Esophagus (tissue), 2 donors: ENCODE data around the gene RANBP3. TPM values are rescaled to one million over a fixed set of nuclear protein-coding genes. Genes with fewer than 3 reads are reported as not detected.
"Not testable (repeated sequence)": the region's sequence is repeated elsewhere in the genome, so short reads cannot be mapped to it uniquely, and the experiment has no call there.

Experiments
- H3K27ac ChIP-seq, 2 donors: one replicate each; pipeline ENCODE4 v1.5.1; 2013; ENCODE audit warnings: low read depth in 2 of 2, mild to moderate bottlenecking in 2 of 2, inconsistent platforms in 1 of 2, low read length in 1 of 2, moderate library complexity in 1 of 2
- H3K27me3 ChIP-seq, 2 donors: one replicate each; pipeline ENCODE4 v1.6.1; 2013; ENCODE audit warnings: low read length in 2 of 2, control low read depth in 1 of 2, mild to moderate bottlenecking in 1 of 2; ENCODE audit not compliant: insufficient read depth in 2 of 2, control insufficient read depth in 1 of 2
- H3K36me3 ChIP-seq, 2 donors: one replicate each; pipeline ENCODE4 v1.6.1; 2013; ENCODE audit warnings: low read length in 1 of 2; ENCODE audit not compliant: control insufficient read depth in 2 of 2, insufficient read depth in 2 of 2
- H3K4me1 ChIP-seq, 2 donors: one replicate each; pipeline ENCODE4 v1.6.1; 2013; ENCODE audit warnings: low read length in 1 of 2; ENCODE audit not compliant: control insufficient read depth in 2 of 2, insufficient read depth in 2 of 2
- H3K4me3 ChIP-seq, 2 donors: one replicate each; pipeline ENCODE4 v1.5.1; 2013; ENCODE audit warnings: low read length in 2 of 2, mild to moderate bottlenecking in 2 of 2, low read depth in 1 of 2, moderate library complexity in 1 of 2
- H3K9me3 ChIP-seq, 2 donors: one replicate each; pipeline ENCODE4 v1.6.1; 2013; ENCODE audit warnings: mild to moderate bottlenecking in 2 of 2, low read depth in 1 of 2, low read length in 1 of 2, moderate library complexity in 1 of 2; ENCODE audit not compliant: control insufficient read depth in 2 of 2, insufficient read depth in 1 of 2
- WGBS, 2 donors: extraction: QIAGEN DNeasy Blood & Tissue Kit; methylation state at CpG; one replicate each; pipeline ENCODE4 v1.1.7; 2013; 5-methylcytosine and 5-hydroxymethylcytosine counted together
- polyA plus RNA-seq, 2 donors: library from polyadenylated mRNA; stranded (reverse); fragments of 200-250 nt; gene quantifications; one replicate each; pipeline ENCODE4 v1.2.3, GENCODE V29; 2013
- donor health status: healthy with polysubstance abuse.
- donor health status: Bipolar disorder and iron deficiency.

The RANBP3 gene
- polyA plus RNA-seq, 2 donors = 25.0 to 34.4 TPM

DNA sequence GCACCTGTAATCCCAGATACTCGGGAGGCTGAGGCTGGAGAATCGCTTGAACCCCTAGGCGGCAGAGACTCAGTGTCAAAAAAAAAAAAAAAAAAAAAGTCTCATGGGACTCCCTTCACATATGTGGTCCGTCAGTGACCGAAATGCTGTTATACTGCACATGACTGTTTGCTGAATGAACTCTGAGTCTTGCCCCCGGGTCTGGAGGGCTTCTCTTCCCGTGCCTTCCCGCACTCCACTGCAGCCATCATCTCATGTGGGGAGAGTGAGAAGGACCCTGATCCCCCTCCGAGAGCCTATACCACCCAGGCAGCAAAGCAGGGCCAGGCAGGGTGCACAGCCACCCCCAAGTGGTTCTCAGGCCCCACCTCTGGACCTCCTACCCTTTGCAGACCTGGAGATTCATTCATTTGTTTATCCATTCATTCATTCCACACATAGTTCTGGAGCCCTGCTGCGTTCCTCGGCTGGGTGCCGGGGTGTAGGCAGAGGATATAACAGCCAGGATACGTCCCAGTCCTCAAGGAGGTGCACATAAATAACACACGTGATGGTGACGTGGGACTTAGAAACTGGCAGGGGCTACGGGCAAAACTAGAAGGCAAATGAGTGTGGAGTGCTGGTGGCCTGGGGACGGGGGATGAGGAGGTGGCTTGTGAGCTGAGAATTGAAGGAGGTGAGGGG lies 88.5 kb downstream of the RANBP3 start:
- Histone ChIP-seq H3K27me3 (no peaks in the 10 kb centered on the region), H3K9me3 (no peaks in the 10 kb centered on the region), H3K4me3 (no peak overlapping the region), H3K36me3 (peaks cover 0 to 2% of the 10 kb centered on the region in 2 donors), H3K27ac (peak overlapping the region in 1 of 2 donors; percentile 24), H3K4me1 (peaks cover 3 to 15% of the 10 kb centered on the region in 2 donors)
- 46 to 53% methylated on average over 17 of the region's 17 CpGs for WGBS, 2 donors

DNA sequence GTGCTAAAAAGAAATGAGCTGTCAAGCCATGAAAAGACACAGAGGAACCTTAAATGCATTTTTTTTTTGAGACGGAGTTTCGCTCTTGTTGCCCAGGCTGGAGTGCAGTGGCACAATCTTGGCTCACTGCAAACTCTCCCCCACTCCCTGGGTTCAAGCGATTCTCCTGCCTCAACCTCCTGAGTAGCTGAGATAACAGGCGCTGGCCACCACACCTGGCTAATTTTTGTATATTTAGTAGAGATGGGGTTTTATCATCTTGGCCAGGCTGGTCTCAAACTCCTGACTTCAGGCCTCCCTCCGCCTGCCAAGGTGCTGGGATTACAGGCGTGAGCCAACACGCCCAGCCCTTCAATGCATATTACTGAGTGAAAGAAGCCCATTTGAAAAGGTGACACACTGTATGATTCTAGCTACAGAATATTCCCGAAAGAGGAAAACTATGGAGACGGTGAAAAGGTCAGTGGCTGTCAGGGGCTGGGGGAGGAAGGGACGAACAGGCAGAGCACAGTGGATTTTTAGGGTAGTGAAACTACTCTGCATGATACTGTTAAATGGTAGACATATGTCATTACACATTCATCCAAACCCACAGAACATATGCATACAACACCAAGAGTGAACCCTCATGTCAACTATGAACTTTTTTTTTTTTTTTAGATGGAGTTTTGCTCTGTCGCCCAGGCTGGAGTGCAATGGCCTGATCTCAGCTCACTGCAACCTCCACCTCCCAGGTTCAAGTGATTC lies 93.7 kb downstream of the RANBP3 start:
- 57 to 60% methylated on average over 11 of the region's 11 CpGs for WGBS, 2 donors
- H3K27me3 ChIP-seq, H3K9me3 ChIP-seq, H3K36me3 ChIP-seq, H3K27ac ChIP-seq, H3K4me1 ChIP-seq, H3K4me3 ChIP-seq: not testable (repeated sequence)

DNA sequence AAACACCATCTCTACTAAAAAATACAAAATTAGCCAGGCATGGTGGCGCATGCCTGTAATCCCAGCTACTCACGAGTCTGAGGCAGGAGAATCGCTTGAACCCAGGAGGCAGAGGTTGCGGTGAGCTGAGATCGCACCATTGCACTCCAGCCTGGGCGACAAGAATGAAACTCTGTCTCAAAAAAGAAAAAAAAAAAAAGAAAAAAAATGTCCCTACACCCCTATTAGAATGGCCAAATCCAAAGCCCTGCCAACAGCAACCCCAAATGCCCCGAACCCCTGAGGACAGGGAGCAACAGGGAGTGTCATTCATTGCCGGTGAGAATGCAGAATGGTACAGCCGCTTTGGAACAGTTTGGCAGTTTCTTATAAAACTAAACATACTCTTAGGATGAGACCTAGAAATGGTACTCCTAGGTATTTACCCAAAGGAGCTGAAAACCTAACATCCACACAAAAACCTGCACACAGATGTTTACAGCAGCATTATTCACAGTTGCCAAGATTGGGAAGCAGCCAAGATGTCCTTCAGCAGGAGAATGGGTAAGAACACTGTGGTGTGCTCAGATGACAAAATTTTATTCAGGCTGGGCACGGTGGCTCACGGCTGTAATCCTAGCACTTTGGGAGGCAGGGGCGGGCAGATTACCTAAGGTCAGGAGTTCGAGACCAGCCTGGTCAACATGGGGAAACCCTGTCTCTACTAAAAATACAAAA lies 94.6 kb downstream of the RANBP3 start:
- not testable (repeated sequence) for H3K27me3 ChIP-seq, H3K9me3 ChIP-seq, H3K36me3 ChIP-seq, H3K4me1 ChIP-seq, H3K4me3 ChIP-seq
- peak overlapping the region in 1 of 2 donors; percentile 70 for H3K27ac ChIP-seq
- WGBS, 2 donors = 60 to 62% methylated on average over 11 to 13 of the region's 13 CpGs

DNA sequence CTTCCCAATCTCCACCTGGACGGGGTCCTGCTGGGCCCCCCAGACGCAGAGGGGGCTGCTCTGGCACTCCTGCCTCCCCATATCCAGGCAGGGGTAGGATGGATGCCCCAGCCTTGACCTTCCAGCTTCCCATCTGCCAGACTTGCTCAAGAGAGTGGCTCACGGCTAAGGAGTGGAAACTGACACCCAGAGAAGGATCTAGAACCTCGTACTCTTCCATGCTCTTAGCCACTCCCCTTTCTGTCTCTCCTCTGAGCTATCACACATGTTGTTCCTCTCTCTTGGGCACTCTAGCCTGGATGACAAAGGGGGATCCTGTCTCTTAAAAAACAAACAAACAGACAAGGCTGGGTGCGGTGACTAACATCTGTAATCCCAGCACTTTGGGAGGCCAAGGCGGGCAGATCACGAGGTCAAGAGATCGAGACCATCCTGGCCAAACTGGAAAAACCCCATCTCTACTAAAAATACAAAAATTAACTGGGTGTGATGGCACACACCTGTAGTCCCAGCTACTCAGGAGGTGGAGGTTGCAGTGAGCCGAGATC lies 95.4 kb downstream of the RANBP3 start:
- 51 to 56% methylated on average over 9 of the region's 9 CpGs for WGBS, 2 donors
- Histone ChIP-seq H3K4me1 (peaks cover 0 to 4% of the 10 kb centered on the region in 2 donors), H3K9me3 (no peaks in the 10 kb centered on the region), H3K4me3 (no peak overlapping the region), H3K27me3 (no peaks in the 10 kb centered on the region), H3K27ac (peak overlapping the region in 1 of 2 donors; percentile 75), H3K36me3 (no peaks in the 10 kb centered on the region)

DNA sequence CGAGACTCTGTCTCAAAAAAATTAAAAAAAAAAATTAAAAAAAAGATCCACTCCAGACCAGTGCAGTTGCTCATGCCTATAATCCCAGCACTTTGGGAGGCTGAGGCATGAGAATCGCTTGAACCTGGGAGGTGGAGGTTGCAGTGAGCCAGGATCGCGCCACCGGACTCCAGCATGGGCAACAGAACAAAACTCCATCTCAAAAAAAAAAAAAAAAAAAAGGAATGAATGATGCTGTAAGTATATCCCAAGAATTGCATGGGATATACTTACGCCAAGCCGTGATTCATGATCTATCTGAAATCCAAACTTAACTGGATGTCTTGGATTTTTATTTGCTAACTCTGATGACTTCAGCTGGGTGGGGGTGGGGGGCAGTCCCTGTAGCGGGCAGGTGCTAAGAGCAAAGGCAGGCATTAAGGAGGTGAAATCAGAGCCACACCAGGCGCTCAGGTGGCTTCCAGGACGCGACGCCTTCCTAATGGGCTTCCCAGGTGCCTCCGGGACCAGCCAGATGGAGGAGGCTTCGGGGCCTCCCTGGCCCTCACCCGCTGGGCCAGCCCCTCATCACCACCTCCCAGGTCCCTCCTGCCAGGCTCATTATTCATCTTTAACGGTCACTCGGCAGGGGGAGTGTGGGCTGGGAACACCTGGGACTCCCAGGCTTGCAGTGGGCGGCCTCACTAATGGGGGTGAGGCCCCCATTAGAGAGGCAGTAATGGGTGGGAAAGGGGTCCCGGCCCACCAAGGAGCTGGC lies 96.2 kb downstream of the RANBP3 start:
- Histone ChIP-seq H3K9me3 (no peaks in the 10 kb centered on the region), H3K36me3 (no peaks in the 10 kb centered on the region), H3K4me3 (no peak overlapping the region), H3K27ac (peak overlapping the region in 1 of 2 donors; percentile 75), H3K27me3 (no peaks in the 10 kb centered on the region), H3K4me1 (peaks cover 0 to 4% of the 10 kb centered on the region in 2 donors)
- WGBS, 2 donors = 59 to 67% methylated on average over 19 of the region's 19 CpGs

DNA sequence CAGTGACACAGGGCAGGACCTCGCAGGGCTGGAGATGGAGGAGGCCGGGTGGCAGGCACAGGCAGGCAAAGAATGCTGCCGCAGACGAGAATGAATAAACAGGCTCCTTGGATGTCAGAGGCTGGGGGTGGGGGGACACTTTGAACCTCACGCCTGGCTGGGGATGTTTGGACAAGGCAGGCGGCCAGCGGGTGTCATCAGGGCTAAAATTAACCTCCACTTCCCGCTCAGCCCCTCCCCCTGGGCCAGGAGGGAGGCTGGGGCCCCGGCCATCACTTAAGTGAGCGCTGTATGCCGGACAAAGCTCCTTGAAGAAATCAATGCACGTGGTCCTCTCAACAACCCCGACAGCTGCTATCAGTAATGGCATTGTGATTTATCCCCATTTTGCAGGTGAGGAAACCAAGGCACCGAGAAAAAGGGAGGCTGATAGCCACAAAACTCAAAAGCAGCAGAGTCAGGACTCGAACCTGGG lies 97.3 kb downstream of the RANBP3 start:
- H3K27me3 ChIP-seq = no peaks in the 10 kb centered on the region
- no peaks in the 10 kb centered on the region for H3K36me3 ChIP-seq
- peaks cover 0 to 4% of the 10 kb centered on the region in 2 donors for H3K4me1 ChIP-seq
- WGBS, 2 donors = 14 to 16% methylated on average over 15 of the region's 15 CpGs
- no peak overlapping the region for H3K4me3 ChIP-seq
- peak overlapping the region in 1 of 2 donors; percentile 26 for H3K27ac ChIP-seq
- H3K9me3 ChIP-seq = no peaks in the 10 kb centered on the region

DNA sequence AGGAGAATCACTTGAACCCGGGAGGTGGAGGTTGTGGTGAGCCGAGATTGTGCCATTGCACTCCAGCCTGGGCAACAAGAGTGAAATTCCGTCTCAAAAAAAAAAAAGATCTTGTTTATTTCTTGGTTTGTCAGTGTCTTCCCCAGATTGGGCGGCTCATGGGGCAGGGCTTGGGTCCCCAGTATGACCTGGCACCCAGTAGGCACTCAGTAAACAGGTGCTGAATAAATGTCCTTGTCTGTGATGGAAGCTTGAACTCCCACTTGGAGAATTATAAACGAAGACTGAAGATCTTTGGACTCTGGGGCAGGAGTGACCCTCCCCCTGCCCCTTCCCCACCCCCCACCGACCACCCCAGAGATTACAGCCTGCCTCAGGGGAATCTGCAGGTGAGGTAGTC lies 97.7 kb downstream of the RANBP3 start:
- 25 to 35% methylated on average over 4 to 6 of the region's 6 CpGs for WGBS, 2 donors
- Histone ChIP-seq H3K4me1 (peaks cover 0 to 4% of the 10 kb centered on the region in 2 donors), H3K27me3 (no peaks in the 10 kb centered on the region), H3K4me3 (no peak overlapping the region), H3K9me3 (no peaks in the 10 kb centered on the region), H3K36me3 (no peaks in the 10 kb centered on the region), H3K27ac (no peak overlapping the region)

DNA sequence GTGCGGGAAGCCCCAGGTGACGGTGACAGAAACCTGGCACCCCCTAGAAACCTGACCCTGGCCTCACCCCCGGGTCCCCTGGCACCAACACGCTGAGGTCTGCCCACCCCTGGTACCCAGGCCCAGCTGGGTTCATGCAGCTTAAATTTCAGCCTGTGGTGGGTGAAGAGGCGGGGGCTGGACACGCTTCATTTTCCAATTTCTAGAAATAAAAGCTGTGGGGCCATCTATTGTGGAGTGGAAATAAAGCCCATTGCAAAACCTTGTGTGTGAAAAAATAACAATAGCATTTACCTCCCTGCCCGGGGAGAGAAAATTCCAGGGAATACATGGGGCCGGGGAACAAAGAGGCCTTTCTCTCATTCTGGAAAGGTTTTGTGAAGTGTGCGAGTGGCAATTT lies 100.1 kb downstream of the RANBP3 start:
- no peaks in the 10 kb centered on the region for H3K27me3 ChIP-seq
- H3K4me3 ChIP-seq = no peak overlapping the region
- H3K36me3 ChIP-seq = no peaks in the 10 kb centered on the region
- H3K27ac ChIP-seq = no peak overlapping the region
- H3K4me1 ChIP-seq = peaks cover 0 to 4% of the 10 kb centered on the region in 2 donors
- WGBS, 2 donors = 80 to 84% methylated on average over 9 of the region's 9 CpGs
- H3K9me3 ChIP-seq = no peaks in the 10 kb centered on the region

DNA sequence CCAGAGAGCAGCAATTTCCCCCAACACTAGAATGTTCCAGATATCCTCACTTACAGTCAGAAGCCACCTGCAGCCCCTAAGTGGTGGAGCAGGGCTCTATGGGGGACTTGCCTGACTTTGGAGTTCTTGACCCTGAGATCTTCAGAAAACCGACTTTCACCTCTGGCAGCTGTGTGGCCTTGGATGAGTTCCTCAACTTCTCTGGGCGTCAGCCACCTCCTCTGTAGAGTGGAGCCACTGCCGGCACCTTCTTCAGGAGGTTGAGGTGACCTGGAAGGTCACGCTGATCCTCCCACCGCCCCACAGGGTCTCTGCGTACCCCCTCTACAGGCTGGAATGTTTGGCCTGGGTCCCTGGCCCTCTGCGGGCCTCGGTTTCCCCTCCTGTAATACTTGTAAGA lies 100.5 kb downstream of the RANBP3 start:
- Histone ChIP-seq H3K9me3 (no peaks in the 10 kb centered on the region), H3K27me3 (no peaks in the 10 kb centered on the region), H3K27ac (no peak overlapping the region), H3K4me1 (peaks cover 0 to 2% of the 10 kb centered on the region in 2 donors), H3K36me3 (no peaks in the 10 kb centered on the region), H3K4me3 (no peak overlapping the region)
- 77 to 84% methylated on average over 8 of the region's 8 CpGs for WGBS, 2 donors
